ENCODE measurements around the gene MRPS27. TPM values are rescaled to one million over a fixed set of nuclear protein-coding genes. Genes with fewer than 3 reads are reported as not detected.

MRPS27 gene
- total RNA-seq, 2 experiments from 2014 or later = 25.0 to 26.1 TPM

GRCh38 chr5:72267685-72268084, 52.4 kb downstream of the MRPS27 start:
- DNase-seq (no peak), ATAC-seq (ENCODE audit: poor library complexity) (no peak)
- peaks cover 20% of the 10 kb centered on the region for H3K36me3 Mint-ChIP-seq (ENCODE audit: low read depth)
- intact Hi-C loops (cut with DNase I, micrococcal nuclease) = no loop called here
- Histone ChIP-seq H3K9me3 (ENCODE audit: control insufficient read depth in 1 of 2, insufficient read depth in 1 of 2, low read length in 2 of 2) (no peaks in the 10 kb centered on the region), H3K4me1 (ENCODE audit: insufficient read depth, low read length) (no peaks in the 10 kb centered on the region), H3K4me3 (ENCODE audit: low read length) (no peak overlapping the region), H3K27ac (ENCODE audit: low read depth in 1 of 2, low read length in 2 of 2) (no peak overlapping the region), H3K36me3 (ENCODE audit: insufficient read depth, low read length) (peaks cover 3% of the 10 kb centered on the region), H3K27me3 (ENCODE audit: control insufficient read depth in 1 of 2, insufficient read depth in 2 of 2, low read length in 2 of 2) (no peaks in the 10 kb centered on the region)
- H3K4me1 Mint-ChIP-seq (ENCODE audit: low read depth) = peaks cover 8% of the 10 kb centered on the region
- CTCF ChIA-PET = no interaction called here
- H3K27ac Mint-ChIP-seq = no peak overlapping the region
- H3K9me3 Mint-ChIP-seq = no peaks in the 10 kb centered on the region
- no peak for TF ChIP-seq CTCF (IDR thresholded peaks at IDR 0.05)
- POLR2A ChIA-PET = no interaction called here
- H3K27me3 Mint-ChIP-seq = no peaks in the 10 kb centered on the region
- H3K4me3 Mint-ChIP-seq = no peak overlapping the region

GRCh38 chr5:72266862-72267261, 53.2 kb downstream of the MRPS27 start:
- H3K9me3 ChIP-seq (ENCODE audit: control insufficient read depth in 1 of 2, insufficient read depth in 1 of 2, low read length in 2 of 2) = no peaks in the 10 kb centered on the region
- H3K4me3 Mint-ChIP-seq = no peak overlapping the region
- ChIA-PET POLR2A (no interaction called here), CTCF (no interaction called here)
- no peak for DNase-seq
- no peaks in the 10 kb centered on the region for H3K27me3 Mint-ChIP-seq
- peaks cover 23% of the 10 kb centered on the region for H3K36me3 Mint-ChIP-seq (ENCODE audit: low read depth)
- no peaks in the 10 kb centered on the region for H3K9me3 Mint-ChIP-seq
- H3K4me1 ChIP-seq (ENCODE audit: insufficient read depth, low read length) = no peaks in the 10 kb centered on the region
- H3K27me3 ChIP-seq (ENCODE audit: control insufficient read depth in 1 of 2, insufficient read depth in 2 of 2, low read length in 2 of 2) = no peaks in the 10 kb centered on the region
- no peak for ATAC-seq (ENCODE audit: poor library complexity)
- TF ChIP-seq CTCF (IDR thresholded peaks at IDR 0.05) = no peak
- peaks cover 8% of the 10 kb centered on the region for H3K4me1 Mint-ChIP-seq (ENCODE audit: low read depth)
- intact Hi-C loops (cut with DNase I, micrococcal nuclease) = no loop called here
- H3K36me3 ChIP-seq (ENCODE audit: insufficient read depth, low read length) = no peaks in the 10 kb centered on the region
- H3K27ac Mint-ChIP-seq = no peak overlapping the region
- H3K4me3 ChIP-seq (ENCODE audit: low read length) = no peak overlapping the region
- no peak overlapping the region for H3K27ac ChIP-seq (ENCODE audit: low read depth in 1 of 2, low read length in 2 of 2)

GRCh38 chr5:72265032-72265877, 54.8 kb downstream of the MRPS27 start:
- Histone ChIP-seq H3K4me3 (ENCODE audit: low read length) (no peak overlapping the region), H3K27me3 (ENCODE audit: control insufficient read depth in 1 of 2, insufficient read depth in 2 of 2, low read length in 2 of 2) (no peaks in the 10 kb centered on the region), H3K9me3 (ENCODE audit: control insufficient read depth in 1 of 2, insufficient read depth in 1 of 2, low read length in 2 of 2) (no peaks in the 10 kb centered on the region), H3K4me1 (ENCODE audit: insufficient read depth, low read length) (no peaks in the 10 kb centered on the region), H3K36me3 (ENCODE audit: insufficient read depth, low read length) (no peaks in the 10 kb centered on the region), H3K27ac (ENCODE audit: low read depth in 1 of 2, low read length in 2 of 2) (no peak overlapping the region)
- ATAC-seq (ENCODE audit: poor library complexity) (no peak), DNase-seq (no peak)
- POLR2A ChIA-PET = no interaction called here
- TF ChIP-seq CTCF (IDR thresholded peaks at IDR 0.05) = no peak
- Mint-ChIP-seq H3K36me3 (ENCODE audit: low read depth) (peaks cover 25% of the 10 kb centered on the region), H3K4me1 (ENCODE audit: low read depth) (peaks cover 5% of the 10 kb centered on the region), H3K27ac (no peak overlapping the region), H3K4me3 (no peak overlapping the region), H3K9me3 (no peaks in the 10 kb centered on the region), H3K27me3 (no peaks in the 10 kb centered on the region)
- CTCF ChIA-PET = no interaction called here
- intact Hi-C loops (cut with DNase I, micrococcal nuclease) = no loop called here

Measured in CD4-positive, alpha-beta T cell (primary cell).